ENCODE results near the gene NFIX. TPM values are rescaled to one million over a fixed set of nuclear protein-coding genes. Genes with fewer than 3 reads are reported as not detected.

NFIX gene
- total RNA-seq, 1 experiment from 2014 or later: 144 TPM

GRCh38 chr19:13018035-13018914, 23.0 kb downstream of the NFIX start:
- TF ChIP-seq CTCF (IDR thresholded peaks at IDR 0.05) (no peak), POLR2AphosphoS5 (IDR thresholded peaks at IDR 0.05; ENCODE audit: low read depth, low read length) (no peak), REST (IDR thresholded peaks at IDR 0.05; ENCODE audit: insufficient read depth in 1 of 2, low read depth in 2 of 2, low read length in 1 of 2) (no peak), SIN3A (IDR thresholded peaks at IDR 0.05; ENCODE audit: borderline replicate concordance, insufficient read depth, low read depth, low read length) (no peak), TCF7L2 (IDR thresholded peaks at IDR 0.05; ENCODE audit: low read depth, low read length) (no peak)
- peak overlapping the region; percentile 5 to 53; a peak in 3 of 4 replicates for H3K4me3 ChIP-seq (ENCODE audit: low read depth in 2 of 2, low read length in 2 of 2)
- ATAC-seq: peak; percentile 23
- no peaks in the 10 kb centered on the region for H3K27me3 ChIP-seq (ENCODE audit: control insufficient read depth, insufficient read depth, low read length)
- no peaks in the 10 kb centered on the region for H3K9me3 ChIP-seq (ENCODE audit: control insufficient read depth, insufficient read depth, low read depth, low read length)
- intact Hi-C loops (cut with micrococcal nuclease; ENCODE audit: unreplicated experiment) (no loop called here), in situ Hi-C loops (cut with HindIII; ENCODE audit: low pct_unique_long_range_greater_than_20kb, low sequenced_read_pairs) (no loop called here)
- no TSS peak for BruUV-seq (replicated peaks)
- H3K27ac ChIP-seq (ENCODE audit: low read length): peak overlapping the region; percentile 99
- peaks cover 62% of the 10 kb centered on the region for H3K4me1 ChIP-seq (ENCODE audit: control insufficient read depth, insufficient read depth, low read length)
- ChIA-PET CTCF (interaction anchor here (0.6 kb wide), 1 partner anchor 195 kb away, joined by 3 read pairs; no protein-coding TSS in a partner anchor), POLR2A (no interaction called here)
- no peak for DNase-seq (ENCODE audit: low read depth, low spot score)
- H3K36me3 ChIP-seq (ENCODE audit: control insufficient read depth, insufficient read depth, low read length): no peaks in the 10 kb centered on the region

- no TSS peak for BruUV-seq (replicated peaks)
- H3K9me3 ChIP-seq (ENCODE audit: control insufficient read depth, insufficient read depth, low read depth, low read length): no peaks in the 10 kb centered on the region
- POLR2A ChIA-PET: no interaction called here
- peaks cover 57% of the 10 kb centered on the region for H3K4me1 ChIP-seq (ENCODE audit: control insufficient read depth, insufficient read depth, low read length)
- DNase-seq (ENCODE audit: low read depth, low spot score): no peak
- H3K36me3 ChIP-seq (ENCODE audit: control insufficient read depth, insufficient read depth, low read length): no peaks in the 10 kb centered on the region
- H3K4me3 ChIP-seq (ENCODE audit: low read depth in 2 of 2, low read length in 2 of 2): no peak overlapping the region; a peak in 1 of 4 replicates
- intact Hi-C loops (cut with micrococcal nuclease; ENCODE audit: unreplicated experiment): no loop called here
- no peaks in the 10 kb centered on the region for H3K27me3 ChIP-seq (ENCODE audit: control insufficient read depth, insufficient read depth, low read length)
- no peak for TF ChIP-seq SIN3A (IDR thresholded peaks at IDR 0.05; ENCODE audit: borderline replicate concordance, insufficient read depth, low read depth, low read length)
- TF ChIP-seq TCF7L2 (IDR thresholded peaks at IDR 0.05; ENCODE audit: low read depth, low read length): no peak
- TF ChIP-seq REST (IDR thresholded peaks at IDR 0.05; ENCODE audit: insufficient read depth in 1 of 2, low read depth in 2 of 2, low read length in 1 of 2): no peak
- no peak for TF ChIP-seq CTCF (IDR thresholded peaks at IDR 0.05)
- TF ChIP-seq POLR2AphosphoS5 (IDR thresholded peaks at IDR 0.05; ENCODE audit: low read depth, low read length): no peak
- H3K27ac ChIP-seq (ENCODE audit: low read length): peak overlapping the region; percentile 99
- ATAC-seq: no peak
- CTCF ChIA-PET: no interaction called here
- in situ Hi-C loops (cut with HindIII; ENCODE audit: low pct_unique_long_range_greater_than_20kb, low sequenced_read_pairs): no loop called here
Measured at GRCh38 chr19:13019332-13019731, 24.1 kb downstream of the NFIX start.

All from Panc1 (cell line).